Stomach smooth muscle (tissue), 2 donors: ENCODE data around the gene IL36G.

ENCODE experiments used
- H3K27ac ChIP-seq: one replicate; pipeline ENCODE4 v1.7.0; 2013; ENCODE audit warnings: mild to moderate bottlenecking, low read length, inconsistent platforms
- H3K27me3 ChIP-seq, 2 donors: one replicate each; pipeline ENCODE4 v1.7.0; 2013; ENCODE audit warnings: low read length in 2 of 2; ENCODE audit not compliant: insufficient read depth in 2 of 2, control insufficient read depth in 1 of 2
- H3K36me3 ChIP-seq, 2 donors: one replicate each; pipeline ENCODE4 v1.7.0; 2013; ENCODE audit warnings: low read length in 2 of 2; ENCODE audit not compliant: control insufficient read depth in 2 of 2, insufficient read depth in 2 of 2
- H3K4me1 ChIP-seq: one replicate; pipeline ENCODE4 v1.7.0; 2013; ENCODE audit warnings: low read length; ENCODE audit not compliant: control insufficient read depth, insufficient read depth
- H3K4me3 ChIP-seq, 2 donors: one replicate each; pipeline ENCODE4 v1.7.0; 2013; ENCODE audit warnings: low read length in 2 of 2
- H3K9ac ChIP-seq, 2 donors: one replicate each; pipeline ENCODE4 v1.7.0; 2013; ENCODE audit warnings: low read length in 2 of 2, mild to moderate bottlenecking in 1 of 2
- H3K9me3 ChIP-seq, 2 donors: one replicate each; pipeline ENCODE4 v1.7.0; 2013; ENCODE audit warnings: low read length in 2 of 2; ENCODE audit not compliant: control insufficient read depth in 2 of 2
- donor health status: healthy.
- donor health status: Pancreatic carcinoma.

IL36G gene

DNA sequence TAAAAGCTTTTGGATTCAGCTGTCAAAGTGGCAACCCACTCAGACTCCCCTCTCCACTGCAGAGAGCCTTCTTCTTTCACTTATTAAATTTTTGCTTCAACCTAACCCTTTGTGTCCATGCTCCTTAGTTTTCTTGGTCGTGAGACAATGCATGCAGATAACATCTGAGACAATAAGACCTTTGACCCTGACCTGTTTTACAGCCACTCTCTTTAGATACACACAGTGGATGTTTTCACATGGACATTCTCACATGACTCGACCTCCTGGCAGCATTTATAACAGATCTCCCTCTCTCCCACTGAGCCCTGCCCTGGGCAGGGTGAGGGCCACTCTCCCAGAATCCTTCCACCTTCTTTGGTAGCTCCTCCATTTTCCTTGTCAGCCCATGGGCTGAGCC, 30.4 kb upstream of the IL36G start:
- Histone ChIP-seq H3K27me3 (peaks cover 0 to 2% of the 10 kb centered on the region in 2 donors), H3K4me1 (no peaks in the 10 kb centered on the region), H3K9ac (no peak overlapping the region), H3K9me3 (peaks cover 0 to 5% of the 10 kb centered on the region in 2 donors), H3K36me3 (no peaks in the 10 kb centered on the region), H3K4me3 (no peak overlapping the region), H3K27ac (no peak overlapping the region)

DNA sequence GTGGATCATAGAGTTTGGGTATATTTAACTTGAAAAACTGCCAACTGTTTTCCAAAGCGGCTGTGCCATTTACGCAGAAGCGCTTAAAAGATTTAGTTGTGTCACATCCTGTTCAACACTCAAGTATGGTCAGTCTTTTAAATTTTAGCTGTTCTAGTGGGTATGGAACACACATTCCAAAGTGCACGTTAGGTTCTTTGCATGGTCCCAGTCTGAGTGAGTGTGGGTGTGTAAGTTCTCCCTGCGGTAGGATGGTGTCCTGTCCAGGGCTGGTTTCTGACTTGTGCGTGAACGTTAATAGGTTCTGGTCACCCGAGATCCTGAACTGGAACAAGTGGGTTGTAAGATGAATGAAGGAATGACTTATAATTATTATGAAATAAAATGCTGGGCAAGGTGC, 28.4 kb upstream of the IL36G start:
- Histone ChIP-seq H3K4me1 (no peaks in the 10 kb centered on the region), H3K27ac (no peak overlapping the region), H3K4me3 (no peak overlapping the region), H3K9me3 (peaks cover 0 to 5% of the 10 kb centered on the region in 2 donors), H3K27me3 (peaks cover 0 to 2% of the 10 kb centered on the region in 2 donors), H3K36me3 (no peaks in the 10 kb centered on the region), H3K9ac (no peak overlapping the region)

- no peak overlapping the region for H3K4me3 ChIP-seq
- no peaks in the 10 kb centered on the region for H3K9me3 ChIP-seq
- H3K4me1 ChIP-seq: no peaks in the 10 kb centered on the region
- no peaks in the 10 kb centered on the region for H3K36me3 ChIP-seq
- H3K27me3 ChIP-seq: peaks cover 0 to 10% of the 10 kb centered on the region in 2 donors
- H3K9ac ChIP-seq: no peak overlapping the region
- no peak overlapping the region for H3K27ac ChIP-seq
These were observed 23.4 kb upstream of the IL36G start for GRCh38 chr2:112954364-112954763.

DNA sequence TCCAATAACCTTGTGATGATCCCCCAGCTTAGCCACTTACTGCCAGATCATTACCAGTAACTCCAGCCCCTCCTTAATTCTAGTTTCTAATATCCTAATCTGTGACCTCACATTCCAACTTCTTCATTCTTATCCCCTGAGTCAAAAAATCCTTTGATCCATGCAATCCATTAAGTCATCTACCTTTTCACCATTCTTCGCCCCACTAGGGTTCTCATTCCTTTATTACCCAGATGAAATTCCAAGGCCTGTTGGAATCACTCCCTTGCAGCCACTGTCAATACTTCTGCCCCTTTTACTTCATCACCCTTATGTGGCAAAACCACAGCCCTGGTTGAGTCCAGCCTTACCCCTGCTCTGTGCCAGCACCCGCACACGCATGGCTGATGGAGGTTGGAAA, 20.3 kb upstream of the IL36G start:
- Histone ChIP-seq H3K4me1 (no peaks in the 10 kb centered on the region), H3K9me3 (no peaks in the 10 kb centered on the region), H3K27me3 (peaks cover 0 to 8% of the 10 kb centered on the region in 2 donors), H3K36me3 (no peaks in the 10 kb centered on the region), H3K9ac (no peak overlapping the region), H3K27ac (no peak overlapping the region), H3K4me3 (no peak overlapping the region)

GRCh38 chr2:112958428-112959108, 19.2 kb upstream of the IL36G start:
- Histone ChIP-seq H3K27me3 (peaks cover 0 to 8% of the 10 kb centered on the region in 2 donors), H3K4me3 (no peak overlapping the region), H3K27ac (no peak overlapping the region), H3K9ac (no peak overlapping the region), H3K36me3 (no peaks in the 10 kb centered on the region), H3K4me1 (no peaks in the 10 kb centered on the region), H3K9me3 (no peaks in the 10 kb centered on the region)

DNA sequence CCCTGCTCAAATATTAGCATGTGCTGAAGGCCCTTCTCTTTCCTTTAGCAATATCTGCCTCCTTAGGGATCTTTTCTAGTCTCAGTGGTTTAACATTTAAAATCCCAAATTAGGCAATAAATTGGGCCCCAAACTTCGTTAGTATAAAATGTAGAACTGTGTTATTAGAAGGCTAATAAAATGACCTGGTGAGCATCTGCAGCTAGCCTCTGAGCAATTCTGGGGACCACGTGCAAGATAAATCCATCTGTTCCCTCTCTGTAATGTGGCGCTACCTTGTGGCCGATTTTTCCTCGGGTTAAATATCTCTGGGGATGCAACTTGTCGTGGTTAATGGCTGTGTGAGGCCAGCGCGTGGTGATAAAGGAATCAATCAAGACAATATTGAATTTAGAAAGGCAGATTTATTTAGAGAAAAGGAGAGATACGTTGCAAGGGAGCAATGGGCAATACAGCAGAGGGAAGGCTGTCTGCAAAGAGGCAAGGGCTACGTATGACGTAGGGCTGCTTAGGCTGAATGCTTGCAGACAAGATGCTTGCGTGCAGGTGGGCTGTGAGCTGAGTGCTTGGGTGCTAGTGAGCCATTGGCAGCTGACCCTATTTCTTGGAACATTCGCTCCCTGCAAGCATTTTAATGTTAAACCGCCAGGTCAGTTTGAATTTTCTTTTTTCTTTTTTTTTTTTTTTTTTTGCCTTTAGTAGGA, 18.5 kb upstream of the IL36G start:
- peaks cover 0 to 8% of the 10 kb centered on the region in 2 donors for H3K27me3 ChIP-seq
- no peak overlapping the region for H3K9ac ChIP-seq
- no peak overlapping the region for H3K27ac ChIP-seq
- no peaks in the 10 kb centered on the region for H3K36me3 ChIP-seq
- no peak overlapping the region for H3K4me3 ChIP-seq
- no peaks in the 10 kb centered on the region for H3K9me3 ChIP-seq
- H3K4me1 ChIP-seq: no peaks in the 10 kb centered on the region

DNA sequence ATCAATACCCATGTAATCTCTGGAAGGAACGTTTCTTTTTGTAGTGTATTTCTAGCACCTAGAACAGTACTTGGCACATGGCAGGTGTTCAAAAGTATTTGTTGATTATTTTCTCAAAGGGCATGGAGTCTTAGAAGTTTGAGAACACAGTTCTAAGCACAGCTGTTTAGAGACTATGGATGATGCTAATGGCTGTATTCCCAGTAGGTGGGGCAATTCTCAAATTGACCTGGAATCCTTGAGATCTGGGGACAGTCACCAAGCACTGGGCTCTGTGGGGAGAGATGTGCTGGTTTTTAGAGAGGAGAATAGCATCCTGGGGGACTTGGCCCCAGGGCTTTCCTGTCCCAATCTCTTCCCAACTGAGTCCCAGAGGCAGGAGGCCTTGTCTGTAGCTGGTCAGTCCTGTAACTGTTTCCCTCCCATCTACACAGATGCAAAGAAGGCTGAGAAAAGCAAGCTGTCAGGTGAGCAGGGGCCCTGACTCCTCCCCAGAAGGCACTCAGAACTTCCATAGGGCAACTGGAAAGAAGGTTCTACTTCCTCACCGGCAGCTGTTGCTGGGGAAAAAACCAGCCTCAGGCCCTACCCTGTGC, 17.5 kb upstream of the IL36G start:
- no peaks in the 10 kb centered on the region for H3K9me3 ChIP-seq
- H3K4me1 ChIP-seq: no peaks in the 10 kb centered on the region
- peaks cover 0 to 8% of the 10 kb centered on the region in 2 donors for H3K27me3 ChIP-seq
- no peak overlapping the region for H3K4me3 ChIP-seq
- H3K36me3 ChIP-seq: no peaks in the 10 kb centered on the region
- no peak overlapping the region for H3K27ac ChIP-seq
- no peak overlapping the region for H3K9ac ChIP-seq

GRCh38 chr2:112962308-112963175, 15.3 kb upstream of the IL36G start:
- H3K4me1 ChIP-seq: no peaks in the 10 kb centered on the region
- no peak overlapping the region for H3K27ac ChIP-seq
- H3K9me3 ChIP-seq: no peaks in the 10 kb centered on the region
- H3K27me3 ChIP-seq: peaks cover 0 to 8% of the 10 kb centered on the region in 2 donors
- H3K4me3 ChIP-seq: no peak overlapping the region
- H3K36me3 ChIP-seq: no peaks in the 10 kb centered on the region
- H3K9ac ChIP-seq: no peak overlapping the region

DNA sequence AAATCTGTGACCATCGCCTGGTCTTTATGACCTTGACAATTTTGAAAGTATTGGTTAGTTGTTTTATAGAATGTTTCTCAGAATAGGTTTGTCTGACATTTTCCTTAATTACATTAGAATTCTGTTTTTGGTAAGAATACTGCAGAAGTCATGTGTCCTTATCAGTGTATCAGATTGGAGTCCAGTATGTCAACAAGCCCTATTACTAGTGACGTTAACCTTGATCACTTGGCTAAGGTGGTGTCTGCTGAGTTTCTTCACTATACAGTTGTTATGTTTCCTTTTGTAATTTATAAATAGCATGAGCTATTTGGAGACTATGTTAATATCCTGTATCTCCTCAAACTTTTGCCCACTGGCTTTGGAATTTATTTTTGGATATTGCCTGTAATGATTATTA, 10.8 kb upstream of the IL36G start:
- peaks cover 0 to 2% of the 10 kb centered on the region in 2 donors for H3K27me3 ChIP-seq

GRCh38 chr2:112972423-112973086, 5.3 kb upstream of the IL36G start:
- Histone ChIP-seq H3K9ac (no peak overlapping the region), H3K36me3 (no peaks in the 10 kb centered on the region), H3K27me3 (peaks cover 0 to 2% of the 10 kb centered on the region in 2 donors), H3K9me3 (peaks cover 0 to 4% of the 10 kb centered on the region in 2 donors), H3K4me3 (no peak overlapping the region), H3K4me1 (no peaks in the 10 kb centered on the region), H3K27ac (no peak overlapping the region)

More for the DNA sequence above, 10.8 kb upstream of the IL36G start:
- Histone ChIP-seq H3K4me3 (no peak overlapping the region), H3K27ac (no peak overlapping the region), H3K9ac (no peak overlapping the region), H3K36me3 (no peaks in the 10 kb centered on the region), H3K4me1 (no peaks in the 10 kb centered on the region), H3K9me3 (peaks cover 0 to 4% of the 10 kb centered on the region in 2 donors)
